SU-DHL-6 (cell line): ENCODE measurements around the gene DDR2.

ENCODE experiments used
- H2AFZ ChIP-seq: fragments of 200-600 bp; sonication (generic); 2 replicates; pipeline ENCODE4 v1.6.1; 2014; ENCODE audit warnings: low read depth, mild to moderate bottlenecking, moderate library complexity, mixed read lengths, antibody characterized with exemption, low read length; ENCODE audit not compliant: severe bottlenecking
- H3F3A ChIP-seq: fragments of 200-600 bp; shearing (Covaris generic); 2 replicates; pipeline ENCODE4 v1.6.0; 2016; ENCODE audit warnings: antibody characterized with exemption, mild to moderate bottlenecking; ENCODE audit not compliant: insufficient read depth
- H3K27ac ChIP-seq: fragments of 200-600 bp; sonication (generic); 2 replicates; pipeline ENCODE4 v1.5.1; 2016; ENCODE audit warnings: low read depth, mild to moderate bottlenecking, low read length, moderate library complexity, mixed read lengths
- H3K27me3 ChIP-seq: fragments of 200-600 bp; sonication (generic), shearing (Covaris generic); 2 replicates; pipeline ENCODE4 v1.6.0; 2014; ENCODE audit warnings: mild to moderate bottlenecking, low read length
- H3K36me3 ChIP-seq: fragments of 200-600 bp; sonication (generic); 2 replicates; pipeline ENCODE4 v1.6.1; 2014; ENCODE audit warnings: mild to moderate bottlenecking, low read length, mixed read lengths
- H3K4me2 ChIP-seq: fragments of 300-600, 200-600 bp; shearing (Covaris generic), sonication (generic); 2 replicates; pipeline ENCODE4 v1.6.0; 2014; ENCODE audit warnings: low read length, low read depth, mild to moderate bottlenecking; ENCODE audit not compliant: poor library complexity, severe bottlenecking
- H3K4me3 ChIP-seq: fragments of 200-600 bp; sonication (generic); 2 replicates; pipeline ENCODE4 v1.5.1; 2014; ENCODE audit warnings: antibody characterized with exemption, low read length, mild to moderate bottlenecking, mixed read lengths; ENCODE audit not compliant: insufficient read depth, poor library complexity, severe bottlenecking
- H3K79me2 ChIP-seq: fragments of 200-600 bp; sonication (generic); 2 replicates; pipeline ENCODE4 v1.6.1; 2014; ENCODE audit warnings: mild to moderate bottlenecking, low read length, moderate library complexity; ENCODE audit not compliant: insufficient read depth
- H3K9ac ChIP-seq: fragments of 200-600 bp; sonication (generic); 2 replicates; pipeline ENCODE4 v1.7.0; 2014; ENCODE audit warnings: mild to moderate bottlenecking, low read length
- H3K9me2 ChIP-seq: fragments of 200-600 bp; sonication (generic); replicated peaks from 2 replicates; pipeline ENCODE4 v1.6.1; 2014; ENCODE audit warnings: low read length; ENCODE audit not compliant: insufficient read depth
- H3K9me3 ChIP-seq: fragments of 200-600 bp; sonication (generic); 2 replicates; pipeline ENCODE4 v1.6.1; 2014; ENCODE audit warnings: low read length, mixed read lengths; ENCODE audit not compliant: insufficient read depth
- H4K20me1 ChIP-seq: fragments of 200-600 bp; sonication (generic); 2 replicates; pipeline ENCODE4 v1.6.1; 2014; ENCODE audit warnings: low read depth, mild to moderate bottlenecking, antibody characterized with exemption, low read length, moderate library complexity, mixed read lengths
- CTCF ChIP-seq: fragments of 200-600 bp; sonication (generic); IDR thresholded peaks from one replicate; pipeline ENCODE4 v1.5.1; 2017; ENCODE audit warnings: antibody characterized with exemption, mild to moderate bottlenecking, low read length, moderate library complexity; ENCODE audit not compliant: insufficient read depth, poor library complexity, severe bottlenecking
- EZH2phosphoT487 ChIP-seq: fragments of 200-600 bp; sonication (generic), shearing (Covaris generic); conservative IDR thresholded peaks from 2 replicates; pipeline ENCODE4 v1.6.1; 2018; ENCODE audit warnings: mild to moderate bottlenecking, antibody characterized with exemption, low read length, moderate library complexity, mixed read lengths

The DDR2 gene

GRCh38 chr1:162757476-162757875, 125.2 kb downstream of the DDR2 start:
- no peaks in the 10 kb centered on the region for H3K36me3 ChIP-seq
- H3F3A ChIP-seq = no peaks in the 10 kb centered on the region
- H3K27ac ChIP-seq = no peak overlapping the region

GRCh38 chr1:162765788-162766187, 133.5 kb downstream of the DDR2 start:
- Histone ChIP-seq H3K27me3 (no peaks in the 10 kb centered on the region), H3K27ac (no peak overlapping the region), H3F3A (no peaks in the 10 kb centered on the region), H4K20me1 (no peaks in the 10 kb centered on the region), H3K4me2 (no peak overlapping the region), H3K79me2 (no peaks in the 10 kb centered on the region), H3K9me3 (no peaks in the 10 kb centered on the region), H3K9me2 (no peaks in the 10 kb centered on the region), H3K9ac (no peak overlapping the region), H3K36me3 (no peaks in the 10 kb centered on the region), H2AFZ (no peak overlapping the region), H3K4me3 (no peak overlapping the region)
- TF ChIP-seq EZH2phosphoT487 (no peak), CTCF (no peak)

More at GRCh38 chr1:162757476-162757875, 125.2 kb downstream of the DDR2 start:
- Histone ChIP-seq H3K9ac (no peak overlapping the region), H3K79me2 (no peaks in the 10 kb centered on the region), H3K27me3 (no peaks in the 10 kb centered on the region), H3K4me2 (no peak overlapping the region), H3K4me3 (no peak overlapping the region), H3K9me3 (no peaks in the 10 kb centered on the region), H4K20me1 (no peaks in the 10 kb centered on the region), H3K9me2 (no peaks in the 10 kb centered on the region), H2AFZ (no peak overlapping the region)
- no peak for TF ChIP-seq EZH2phosphoT487
- TF ChIP-seq CTCF = no peak

- no peaks in the 10 kb centered on the region for H3K36me3 ChIP-seq
Observed at GRCh38 chr1:162772571-162773154, 140.4 kb downstream of the DDR2 start.

More at GRCh38 chr1:162772571-162773154, 140.4 kb downstream of the DDR2 start:
- H3K9me3 ChIP-seq = no peaks in the 10 kb centered on the region
- H3K27me3 ChIP-seq = no peaks in the 10 kb centered on the region
- no peaks in the 10 kb centered on the region for H4K20me1 ChIP-seq
- H3K9ac ChIP-seq = no peak overlapping the region
- H3K4me3 ChIP-seq = no peak overlapping the region
- TF ChIP-seq EZH2phosphoT487 = no peak
- no peak for TF ChIP-seq CTCF
- H3K4me2 ChIP-seq = no peak overlapping the region
- no peak overlapping the region for H2AFZ ChIP-seq
- no peak overlapping the region for H3K27ac ChIP-seq
- no peaks in the 10 kb centered on the region for H3K79me2 ChIP-seq
- H3F3A ChIP-seq = no peaks in the 10 kb centered on the region
- H3K9me2 ChIP-seq = no peaks in the 10 kb centered on the region
